LHCN-M2 (cell line): ENCODE results near the gene TTC22. TPM values are rescaled to one million over a fixed set of nuclear protein-coding genes. Genes with fewer than 3 reads are reported as not detected.

Experiments used
- DNase-seq: peaks from one replicate; pipeline ENCODE4 v3.0.0-alpha.2; 2012; ENCODE audit warnings: low read depth
- polyA plus RNA-seq: library from polyadenylated mRNA; unstranded; fragments of >200 nt; gene quantifications from one replicate; pipeline ENCODE4 v1.2.1, GENCODE V29; 2012; ENCODE audit warnings: missing spikeins
- total RNA-seq: library from RNA; depleted of rRNA; stranded (reverse); fragments of >200 nt; gene quantifications from 2 replicates; pipeline ENCODE4 v1.2.3, GENCODE V29; 2014; rRNA removed

The TTC22 gene
- not detected in 2 replicates for total RNA-seq
- polyA plus RNA-seq = not detected

GRCh38 chr1:54800899-54801759, at the start of gene TTC22:
Gene TTC22 (minus strand): TSS chr1:54801323. CDS start chr1:54801163, 160 bp downstream.
- DNase-seq = no peak

DNA sequence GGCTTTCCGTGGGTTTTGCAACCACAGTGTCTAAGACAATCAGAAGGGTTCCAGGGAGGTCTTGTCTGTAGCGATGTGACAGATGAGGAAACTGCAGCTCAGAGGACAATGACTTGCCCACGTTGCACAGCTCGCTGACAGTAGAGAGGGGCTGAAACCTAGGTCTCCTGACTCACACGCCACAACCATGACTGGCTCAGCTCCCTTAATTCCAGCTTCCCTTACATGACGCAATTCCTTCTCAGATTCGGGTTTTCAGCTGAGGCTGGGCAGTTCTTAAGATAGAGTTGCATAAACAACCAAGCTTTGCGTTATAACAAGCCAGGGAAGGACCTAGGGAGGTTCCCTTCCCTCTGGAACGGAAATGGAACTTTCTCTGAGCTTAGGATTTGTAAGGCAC, 49.6 kb upstream of the TTC22 start:
- peak; percentile 92 for DNase-seq

DNA sequence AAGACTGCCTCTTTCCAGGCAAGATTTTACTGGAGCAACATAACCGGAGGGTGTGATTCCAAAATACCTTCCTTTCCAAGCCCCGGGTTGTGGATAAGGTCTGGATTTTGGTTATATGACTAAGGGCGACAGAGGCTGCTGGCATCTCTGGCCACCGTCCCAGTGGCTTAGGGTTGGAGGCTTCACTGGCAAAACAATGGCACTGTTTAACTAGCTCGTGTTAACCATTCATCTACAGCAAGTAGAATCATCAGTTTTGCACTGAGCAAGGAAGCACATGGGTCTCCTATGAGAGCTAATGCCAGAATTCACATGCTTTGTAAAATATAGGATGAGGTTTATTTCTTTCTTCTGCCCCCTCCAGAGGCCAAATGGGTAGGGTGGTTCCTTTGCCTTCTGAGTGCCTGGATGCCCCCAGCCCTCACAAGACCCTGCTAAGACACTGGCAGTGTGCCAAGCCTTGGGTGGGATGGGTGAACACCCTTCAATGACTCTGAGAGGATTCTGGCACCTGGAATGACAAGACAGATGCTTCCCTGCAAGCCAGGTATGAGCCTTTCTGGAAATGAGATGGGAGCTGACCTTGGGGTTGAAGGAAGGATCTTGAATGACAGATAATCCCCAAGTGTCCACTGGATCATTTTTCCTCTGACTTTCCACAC, 49.1 kb upstream of the TTC22 start:
- peak; percentile 53 for DNase-seq

GRCh38 chr1:54849219-54850068, 48.3 kb upstream of the TTC22 start:
- DNase-seq = no peak

DNA sequence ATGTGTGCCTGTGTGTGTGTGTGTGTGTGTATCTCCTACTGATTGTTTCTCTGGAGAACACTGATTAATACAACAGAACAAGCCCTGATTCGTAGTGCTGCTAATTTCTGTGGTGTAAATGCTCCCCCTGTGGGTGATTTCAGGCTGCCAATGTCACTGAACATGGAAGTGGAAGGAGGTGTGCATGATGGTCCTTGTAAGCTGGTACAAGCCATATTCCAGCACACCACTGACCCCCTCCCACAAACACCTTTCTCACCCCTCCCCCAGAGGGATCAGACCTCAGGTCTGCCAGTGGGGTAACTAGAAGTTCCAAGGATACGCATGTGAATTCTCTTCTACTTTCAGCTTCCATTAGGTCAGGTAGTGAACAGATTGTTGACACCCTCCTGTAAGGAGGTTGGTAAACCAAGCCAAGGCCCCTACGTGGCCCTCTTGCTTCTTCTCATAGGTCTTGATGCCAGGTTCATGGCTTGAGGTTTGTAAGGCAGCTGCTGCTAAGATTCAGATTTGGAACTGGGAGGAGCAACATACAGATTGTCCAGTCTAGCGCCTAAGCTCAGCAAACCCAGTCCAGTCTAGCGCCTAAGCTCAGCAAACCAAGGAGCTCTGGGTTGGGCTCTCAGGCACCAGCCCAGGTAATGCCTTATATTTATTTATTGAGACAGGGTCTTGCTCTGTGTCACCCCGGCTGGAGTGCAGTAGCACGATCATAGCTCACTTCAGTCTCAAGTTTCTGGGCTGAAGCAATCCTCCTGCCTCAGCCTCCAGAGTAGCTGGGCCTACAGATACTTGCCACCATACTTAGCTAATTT, 47.2 kb upstream of the TTC22 start:
- DNase-seq = no peak

DNA sequence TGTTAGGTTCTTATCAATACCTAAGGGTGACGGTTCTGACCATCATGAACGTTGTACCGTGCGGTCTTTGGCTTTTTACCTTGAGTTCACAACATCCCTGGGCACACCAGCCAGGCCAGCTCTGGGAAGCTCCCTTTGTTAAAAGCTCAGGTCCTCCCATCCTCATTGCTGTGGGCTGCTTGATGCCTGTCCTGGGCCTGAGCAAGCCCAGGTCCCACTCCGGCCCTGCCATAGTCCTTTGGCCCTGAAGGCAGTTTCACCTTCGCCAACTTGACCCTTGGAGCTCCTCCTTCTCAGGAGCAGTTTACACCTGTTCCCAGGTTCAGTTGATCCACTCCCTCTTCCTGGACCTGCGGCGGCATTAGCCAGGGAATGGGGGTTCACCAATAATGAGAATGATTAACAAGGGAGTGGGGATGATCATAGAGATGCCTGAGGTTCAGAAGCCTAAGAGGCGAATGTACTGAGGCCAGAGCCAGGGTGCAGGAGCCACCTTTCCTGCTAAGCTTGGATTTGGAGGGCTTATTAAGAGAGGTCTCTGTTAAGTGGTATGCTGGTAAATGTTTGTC, 45.7 kb upstream of the TTC22 start:
- no peak for DNase-seq

- no peak for DNase-seq
These were observed 45.2 kb upstream of the TTC22 start for GRCh38 chr1:54846301-54846700.

GRCh38 chr1:54845772-54846171, 44.6 kb upstream of the TTC22 start:
- DNase-seq = no peak

DNA sequence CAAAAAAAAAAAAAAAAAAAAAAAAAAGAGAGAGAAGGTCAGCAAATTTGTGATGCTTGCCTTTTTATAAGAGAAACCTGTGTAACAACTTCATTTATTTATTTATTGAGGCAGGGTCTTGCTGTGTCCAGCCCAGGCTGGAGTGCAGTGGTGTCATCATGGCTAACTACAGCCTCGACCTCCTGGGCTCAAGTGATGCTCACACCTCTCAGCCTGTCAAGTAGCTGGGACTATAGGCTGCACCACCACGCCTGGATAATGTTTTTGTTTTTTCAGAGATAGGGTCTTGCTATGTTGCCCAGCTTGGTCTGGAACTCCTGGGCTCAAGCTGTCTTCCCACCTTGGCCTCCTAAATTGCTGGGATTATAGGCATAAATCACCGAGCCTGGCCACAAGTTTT, 43.4 kb upstream of the TTC22 start:
- DNase-seq = no peak

DNA sequence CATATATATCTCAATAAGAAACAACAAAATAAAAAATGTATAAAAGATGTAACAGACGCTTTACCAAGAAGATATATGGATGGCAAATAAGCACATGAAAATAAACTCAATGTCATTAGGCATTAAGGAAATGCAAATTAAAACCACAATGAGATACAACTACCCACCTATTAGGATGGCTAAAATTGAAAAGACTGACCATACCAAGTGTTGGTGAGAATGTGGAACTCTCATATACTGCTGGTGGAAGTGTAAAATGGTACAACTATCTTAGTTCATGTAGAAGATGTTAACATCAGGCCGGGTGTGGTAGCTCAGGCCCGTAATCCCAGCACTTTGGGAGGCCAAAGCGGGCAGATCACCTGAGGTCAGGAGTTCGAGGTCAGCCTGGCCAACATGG, 42.3 kb upstream of the TTC22 start:
- DNase-seq = no peak

DNA sequence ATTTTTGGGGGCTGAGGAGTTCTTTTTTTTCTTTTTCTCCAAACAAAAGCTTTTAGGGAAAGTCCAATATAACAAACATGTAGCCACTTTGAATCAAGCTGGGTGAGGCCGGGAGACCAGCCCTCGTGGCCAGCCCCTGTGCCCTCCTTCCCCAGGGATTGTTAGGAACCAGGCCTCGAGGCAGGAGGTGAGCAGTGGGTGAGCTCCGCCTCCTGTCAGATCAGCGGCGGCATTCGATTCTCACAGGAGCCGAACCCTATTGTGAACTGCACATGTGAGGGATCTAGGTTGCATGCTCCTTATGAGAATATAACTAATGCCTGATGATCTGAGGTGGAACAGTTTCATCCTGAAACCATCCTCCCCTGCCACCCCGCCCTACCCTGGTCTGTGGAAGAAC, 41.8 kb upstream of the TTC22 start:
- DNase-seq = no peak

DNA sequence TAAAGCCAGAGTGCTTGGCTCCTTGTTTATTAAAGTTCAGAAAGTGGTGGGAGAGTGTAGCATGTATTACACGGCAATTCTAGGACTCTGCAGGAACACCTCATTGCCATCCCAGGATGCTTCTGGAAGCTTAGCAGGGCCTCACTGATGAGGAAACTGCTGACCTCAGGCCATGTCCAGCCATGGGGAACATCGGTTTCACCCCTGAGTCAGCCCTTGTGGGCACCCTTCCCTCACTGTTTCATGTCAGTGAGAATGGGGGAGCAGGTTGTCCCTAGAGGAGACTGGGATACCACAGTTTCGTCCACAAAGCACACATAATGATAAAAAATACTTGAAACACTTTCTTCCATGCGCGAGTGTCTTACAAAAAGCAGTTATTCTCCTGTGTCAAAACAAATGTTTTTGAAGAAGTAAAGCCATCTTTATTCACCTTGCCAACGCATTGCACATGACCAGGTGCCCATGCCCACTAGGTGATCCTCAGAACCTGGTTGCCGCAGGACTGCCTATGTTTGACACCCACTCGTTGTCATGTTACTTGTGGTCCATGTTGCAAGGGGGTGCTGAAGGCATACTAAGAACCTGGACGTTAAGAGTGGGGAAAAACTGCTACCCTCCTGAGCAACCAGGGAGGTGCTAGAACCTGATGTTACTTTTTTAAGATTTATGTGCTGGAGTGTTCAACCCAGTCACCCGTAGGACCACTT, 41.2 kb upstream of the TTC22 start:
- no peak for DNase-seq

DNA sequence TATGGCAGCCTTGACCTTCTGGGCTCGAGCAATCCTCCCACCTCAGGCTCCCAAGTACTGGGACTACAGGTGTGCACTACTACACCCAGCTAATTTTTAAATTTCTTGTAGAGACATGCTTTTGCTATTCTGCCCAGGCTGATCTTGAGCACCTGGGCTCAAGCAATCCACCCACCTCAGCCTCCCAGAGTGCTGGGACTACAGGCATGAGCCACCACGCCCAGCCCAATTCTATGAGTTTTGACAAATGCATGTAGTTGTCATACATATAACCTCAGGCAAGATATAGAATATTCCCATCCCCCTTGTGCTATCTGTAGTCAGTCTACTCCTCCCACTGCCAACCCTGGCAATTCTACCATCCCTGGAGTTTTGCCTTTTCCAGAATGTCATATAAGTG, 38.7 kb upstream of the TTC22 start:
- DNase-seq = no peak

- no peak for DNase-seq
These were observed 37.5 kb upstream of the TTC22 start for GRCh38 chr1:54838565-54839180.

- DNase-seq = no peak
These were observed 36.1 kb upstream of the TTC22 start for GRCh38 chr1:54837002-54837853.

DNA sequence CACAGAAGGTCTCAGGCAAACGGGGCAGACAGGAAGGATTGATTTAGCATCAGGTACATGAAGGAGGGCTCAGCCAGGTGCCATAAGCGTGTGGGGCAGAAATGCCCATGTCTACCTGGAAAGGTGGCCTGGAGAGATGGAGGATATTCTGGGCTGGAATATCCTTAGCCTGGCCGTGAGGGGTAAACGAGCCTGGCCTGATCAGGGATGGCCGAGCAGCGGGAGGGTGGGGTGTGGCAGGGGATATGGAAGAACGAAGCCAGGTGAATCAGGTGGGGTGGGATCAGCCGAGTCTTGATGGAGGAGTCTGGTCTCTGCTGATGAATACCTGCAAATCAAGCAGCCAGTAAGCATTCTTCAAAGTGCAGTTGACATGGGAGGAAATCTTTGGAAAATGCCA, 35.5 kb upstream of the TTC22 start:
- no peak for DNase-seq

DNA sequence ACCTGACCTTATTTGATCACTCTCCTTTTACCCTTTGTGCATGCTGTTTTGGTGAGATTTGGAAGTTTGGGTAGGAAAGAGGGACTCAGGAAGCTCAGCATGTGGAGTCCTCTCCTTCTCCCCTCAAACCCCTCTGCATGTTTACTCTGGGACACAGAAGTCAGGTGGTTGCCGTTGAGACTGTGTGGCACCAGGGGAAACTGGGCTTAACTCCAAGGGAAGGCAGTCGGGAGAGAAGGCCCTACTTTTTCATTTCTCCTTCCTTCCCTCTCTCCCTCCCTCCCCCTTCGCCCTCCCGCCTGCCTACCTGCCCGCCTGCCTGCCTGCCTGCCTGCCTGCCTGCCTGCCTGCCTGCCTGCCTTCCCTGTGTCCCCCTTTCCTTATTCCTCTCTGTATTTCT, 34.8 kb upstream of the TTC22 start:
- no peak for DNase-seq

- no peak for DNase-seq
These were observed 34.2 kb upstream of the TTC22 start for GRCh38 chr1:54835131-54835898.
